Measurements from ENCODE around the gene GPD1L.

GPD1L gene

DNA sequence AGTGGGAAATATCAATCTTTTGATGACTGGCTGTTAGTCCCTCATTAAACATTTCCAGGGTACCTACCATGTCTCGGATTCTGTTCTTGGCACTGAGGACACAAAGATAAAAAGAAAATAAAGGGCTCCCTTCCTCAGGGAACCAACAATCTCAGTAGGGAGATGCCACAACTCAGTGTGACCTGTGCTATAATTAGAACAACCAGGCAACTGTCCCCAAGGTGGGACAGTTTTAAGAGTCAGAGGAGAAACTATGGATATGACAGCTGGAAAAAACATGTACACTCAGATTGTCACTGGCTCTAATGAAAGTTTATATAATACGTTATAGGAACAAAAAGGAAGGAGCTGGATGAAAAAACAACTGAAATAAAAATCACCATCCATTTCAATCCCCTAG is 108.8 kb downstream of the GPD1L start (continued):
- TF ChIP-seq, protein P1, sequence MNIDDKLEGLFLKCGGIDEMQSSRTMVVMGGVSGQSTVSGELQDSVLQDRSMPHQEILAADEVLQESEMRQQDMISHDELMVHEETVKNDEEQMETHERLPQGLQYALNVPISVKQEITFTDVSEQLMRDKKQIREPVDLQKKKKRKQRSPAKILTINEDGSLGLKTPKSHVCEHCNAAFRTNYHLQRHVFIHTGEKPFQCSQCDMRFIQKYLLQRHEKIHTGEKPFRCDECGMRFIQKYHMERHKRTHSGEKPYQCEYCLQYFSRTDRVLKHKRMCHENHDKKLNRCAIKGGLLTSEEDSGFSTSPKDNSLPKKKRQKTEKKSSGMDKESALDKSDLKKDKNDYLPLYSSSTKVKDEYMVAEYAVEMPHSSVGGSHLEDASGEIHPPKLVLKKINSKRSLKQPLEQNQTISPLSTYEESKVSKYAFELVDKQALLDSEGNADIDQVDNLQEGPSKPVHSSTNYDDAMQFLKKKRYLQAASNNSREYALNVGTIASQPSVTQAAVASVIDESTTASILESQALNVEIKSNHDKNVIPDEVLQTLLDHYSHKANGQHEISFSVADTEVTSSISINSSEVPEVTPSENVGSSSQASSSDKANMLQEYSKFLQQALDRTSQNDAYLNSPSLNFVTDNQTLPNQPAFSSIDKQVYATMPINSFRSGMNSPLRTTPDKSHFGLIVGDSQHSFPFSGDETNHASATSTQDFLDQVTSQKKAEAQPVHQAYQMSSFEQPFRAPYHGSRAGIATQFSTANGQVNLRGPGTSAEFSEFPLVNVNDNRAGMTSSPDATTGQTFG (tag by site-specific recombination; IDR thresholded peaks at IDR 0.05; ENCODE audit: borderline replicate concordance), result no peak
- no peak for TF ChIP-seq ZNF341 (tag by site-specific recombination; IDR thresholded peaks at IDR 0.05; ENCODE audit: low read depth)
- TF ChIP-seq ZNF133 (tag by site-specific recombination; IDR thresholded peaks at IDR 0.05), result no peak
- no peak for TF ChIP-seq ZNF426 (tag by site-specific recombination; IDR thresholded peaks at IDR 0.05)
- no peak for TF ChIP-seq ZNF76 (tag by site-specific recombination; IDR thresholded peaks at IDR 0.05; ENCODE audit: borderline replicate concordance, low read depth)
- TF ChIP-seq MEIS1 (CRISPR knock-in tag; IDR thresholded peaks at IDR 0.05; ENCODE audit: borderline replicate concordance), result no peak
- no peak for TF ChIP-seq ZNF529 (tag by site-specific recombination; IDR thresholded peaks at IDR 0.05; ENCODE audit: insufficient replicate concordance)
- TF ChIP-seq, protein P2, sequence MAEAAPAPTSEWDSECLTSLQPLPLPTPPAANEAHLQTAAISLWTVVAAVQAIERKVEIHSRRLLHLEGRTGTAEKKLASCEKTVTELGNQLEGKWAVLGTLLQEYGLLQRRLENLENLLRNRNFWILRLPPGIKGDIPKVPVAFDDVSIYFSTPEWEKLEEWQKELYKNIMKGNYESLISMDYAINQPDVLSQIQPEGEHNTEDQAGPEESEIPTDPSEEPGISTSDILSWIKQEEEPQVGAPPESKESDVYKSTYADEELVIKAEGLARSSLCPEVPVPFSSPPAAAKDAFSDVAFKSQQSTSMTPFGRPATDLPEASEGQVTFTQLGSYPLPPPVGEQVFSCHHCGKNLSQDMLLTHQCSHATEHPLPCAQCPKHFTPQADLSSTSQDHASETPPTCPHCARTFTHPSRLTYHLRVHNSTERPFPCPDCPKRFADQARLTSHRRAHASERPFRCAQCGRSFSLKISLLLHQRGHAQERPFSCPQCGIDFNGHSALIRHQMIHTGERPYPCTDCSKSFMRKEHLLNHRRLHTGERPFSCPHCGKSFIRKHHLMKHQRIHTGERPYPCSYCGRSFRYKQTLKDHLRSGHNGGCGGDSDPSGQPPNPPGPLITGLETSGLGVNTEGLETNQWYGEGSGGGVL (tag by site-specific recombination; IDR thresholded peaks at IDR 0.05), result no peak

DNA sequence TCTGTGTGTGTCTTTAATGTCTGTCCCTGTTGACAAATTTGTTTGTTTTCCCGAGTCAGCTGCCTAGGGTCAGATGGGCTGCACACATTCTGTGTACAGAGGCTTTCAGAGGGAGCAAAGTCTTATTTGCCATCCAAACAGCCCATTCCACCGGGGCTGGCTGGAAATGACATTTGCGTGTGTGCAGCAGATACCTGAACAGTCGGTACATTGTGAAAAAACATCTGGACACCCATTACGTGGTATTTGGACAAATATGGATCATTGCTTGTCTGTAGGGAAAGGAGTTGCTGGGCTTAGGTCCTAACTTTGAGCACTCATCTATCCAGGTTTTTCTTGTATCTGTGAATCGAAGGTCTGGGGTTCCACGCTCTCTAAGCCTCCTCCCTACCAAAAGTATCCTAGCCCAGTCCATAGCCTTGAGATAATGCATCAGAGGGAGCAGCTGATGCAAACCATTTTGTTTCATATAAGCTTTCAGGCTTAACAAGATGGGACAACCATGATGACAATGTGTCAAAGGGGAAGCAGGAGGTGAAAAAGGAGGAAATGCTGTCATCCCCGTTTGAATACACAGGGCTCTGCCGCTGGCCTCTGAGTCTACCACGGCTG is 109.9 kb downstream of the GPD1L start:
- H3K36me3 ChIP-seq (ENCODE audit: control insufficient read depth in 2 of 2, insufficient read depth in 1 of 2, low read length in 2 of 2), result no peaks in the 10 kb centered on the region
- no peaks in the 10 kb centered on the region for H3K9me3 ChIP-seq (ENCODE audit: control insufficient read depth, insufficient read depth, low read depth, low read length)
- H3K4me3 ChIP-seq (ENCODE audit: low read depth, low read length), result no peak overlapping the region
- H3K27ac ChIP-seq (ENCODE audit: extremely low read depth, low read depth, low read length), result no peak overlapping the region
- no peak for TF ChIP-seq ZFHX2 (tag by site-specific recombination; conservative IDR thresholded peaks at IDR 0.05)
- TF ChIP-seq IKZF3 (tag by site-specific recombination; IDR thresholded peaks at IDR 0.05), result no peak
- TF ChIP-seq OVOL3 (tag by site-specific recombination; IDR thresholded peaks at IDR 0.05), result no peak
- TF ChIP-seq, protein P3, sequence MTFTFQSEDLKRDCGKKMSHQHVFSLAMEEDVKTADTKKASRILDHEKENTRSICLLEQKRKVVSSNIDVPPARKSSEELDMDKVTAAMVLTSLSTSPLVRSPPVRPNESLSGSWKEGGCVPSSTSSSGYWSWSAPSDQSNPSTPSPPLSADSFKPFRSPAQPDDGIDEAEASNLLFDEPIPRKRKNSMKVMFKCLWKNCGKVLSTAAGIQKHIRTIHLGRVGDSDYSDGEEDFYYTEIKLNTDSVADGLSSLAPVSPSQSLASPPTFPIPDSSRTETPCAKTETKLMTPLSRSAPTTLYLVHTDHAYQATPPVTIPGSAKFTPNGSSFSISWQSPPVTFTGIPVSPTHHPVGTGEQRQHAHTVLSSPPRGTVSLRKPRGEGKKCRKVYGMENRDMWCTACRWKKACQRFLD (tag by site-specific recombination; IDR thresholded peaks at IDR 0.05), result no peak
- TF ChIP-seq ZBTB7A (tag by site-specific recombination; IDR thresholded peaks at IDR 0.05; ENCODE audit: low read depth), result no peak
- no peak for TF ChIP-seq ZNF548 (tag by site-specific recombination; IDR thresholded peaks at IDR 0.05)
- TF ChIP-seq ZSCAN23 (tag by site-specific recombination; IDR thresholded peaks at IDR 0.05), result no peak
- H3K4me1 ChIP-seq (ENCODE audit: control insufficient read depth, insufficient read depth, low read length), result no peaks in the 10 kb centered on the region
- CTCF ChIA-PET, result no interaction called here
- POLR2A ChIA-PET, result no interaction called here

GRCh38 chr3:32217339-32217738 is 110.9 kb downstream of the GPD1L start:
- Histone ChIP-seq H3K4me3 (ENCODE audit: low read depth, low read length) (no peak overlapping the region), H3K9me3 (ENCODE audit: control insufficient read depth, insufficient read depth, low read depth, low read length) (no peaks in the 10 kb centered on the region), H3K4me1 (ENCODE audit: control insufficient read depth, insufficient read depth, low read length) (no peaks in the 10 kb centered on the region), H3K27ac (ENCODE audit: extremely low read depth, low read depth, low read length) (no peak overlapping the region), H3K36me3 (ENCODE audit: control insufficient read depth in 2 of 2, insufficient read depth in 1 of 2, low read length in 2 of 2) (no peaks in the 10 kb centered on the region)
- ChIA-PET POLR2A (interaction anchor here (0.7 kb wide), 1 partner anchor 480 kb away, joined by 6 read pairs; no protein-coding TSS in a partner anchor), CTCF (no interaction called here)
- TF ChIP-seq, protein P1 (tag by site-specific recombination; IDR thresholded peaks at IDR 0.05; ENCODE audit: borderline replicate concordance), result no peak
- TF ChIP-seq ZNF555 (tag by site-specific recombination; conservative IDR thresholded peaks at IDR 0.05) (no peak), ZNF214 (tag by site-specific recombination; IDR thresholded peaks at IDR 0.05; ENCODE audit: borderline replicate concordance) (no peak), ZNF248 (tag by site-specific recombination; IDR thresholded peaks at IDR 0.05) (no peak), EGR2 (tag by site-specific recombination; IDR thresholded peaks at IDR 0.05; ENCODE audit: low read depth) (no peak), ZBTB48 (tag by site-specific recombination; IDR thresholded peaks at IDR 0.05) (no peak), MYNN (tag by site-specific recombination; IDR thresholded peaks at IDR 0.05; ENCODE audit: borderline replicate concordance) (no peak), ZNF146 (tag by site-specific recombination; IDR thresholded peaks at IDR 0.05) (no peak), ZNF157 (tag by site-specific recombination; IDR thresholded peaks at IDR 0.05) (no peak), ZNF510 (tag by site-specific recombination; IDR thresholded peaks at IDR 0.05; ENCODE audit: insufficient replicate concordance) (no peak)
